GM21390 (cell line): ENCODE measurements around the gene ARHGEF7.
"Not testable (repeated sequence)": the region's sequence is repeated elsewhere in the genome, so short reads cannot be mapped to it uniquely, and the experiment has no call there.

ENCODE experiments used
- ATAC-seq: cut with Tn5 transposase; IDR thresholded peaks from one replicate; pipeline ENCODE4 v1.9.1; 2021; ENCODE audit not compliant: unreplicated experiment

The ARHGEF7 gene

DNA sequence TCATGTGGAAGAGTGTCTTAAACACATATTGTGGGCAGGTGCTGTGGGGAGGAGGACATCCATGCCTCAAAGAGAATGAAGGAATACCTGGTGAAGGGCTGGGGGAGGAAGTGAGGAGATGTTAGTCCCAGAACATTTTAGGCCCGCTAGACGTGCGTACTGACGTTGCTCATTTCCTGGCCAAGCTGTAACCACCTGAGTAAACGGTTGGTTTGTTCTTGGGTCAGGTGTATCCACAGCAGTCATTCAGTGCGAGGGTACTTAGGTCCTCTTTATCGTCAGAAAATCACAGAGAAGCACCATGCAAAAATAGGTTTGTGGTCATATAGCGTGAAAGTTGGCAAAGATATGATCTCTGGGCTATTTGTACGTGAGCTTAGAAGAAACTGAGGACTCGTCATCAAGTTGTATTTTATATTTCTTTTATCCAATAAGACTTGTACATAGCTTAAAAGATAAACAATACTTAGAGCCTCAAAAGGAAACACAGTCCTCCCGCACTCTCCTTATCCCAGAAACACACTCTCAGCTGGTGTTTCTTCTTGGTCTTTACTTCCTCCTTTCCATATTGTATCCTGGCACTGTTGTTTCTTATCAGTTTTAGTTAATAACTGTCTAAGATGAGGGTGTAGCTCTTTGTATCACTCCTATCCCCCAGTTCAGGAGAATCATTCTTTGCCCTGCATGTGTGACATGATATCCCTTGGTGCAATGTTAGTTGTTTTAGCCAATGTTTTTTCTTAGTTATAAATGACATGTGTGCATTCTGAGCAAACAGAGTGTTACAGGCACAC, 52.0 kb downstream of the ARHGEF7 start:
- no peak for ATAC-seq

GRCh38 chr13:111168107-111168506, 53.0 kb downstream of the ARHGEF7 start:
- no peak for ATAC-seq

- ATAC-seq, result no peak
These were observed 56.0 kb downstream of the ARHGEF7 start for GRCh38 chr13:111171112-111171511.

- ATAC-seq, result no peak
These were observed 56.5 kb downstream of the ARHGEF7 start for GRCh38 chr13:111171629-111172028.

GRCh38 chr13:111174377-111175114, 59.4 kb downstream of the ARHGEF7 start:
- no peak for ATAC-seq

DNA sequence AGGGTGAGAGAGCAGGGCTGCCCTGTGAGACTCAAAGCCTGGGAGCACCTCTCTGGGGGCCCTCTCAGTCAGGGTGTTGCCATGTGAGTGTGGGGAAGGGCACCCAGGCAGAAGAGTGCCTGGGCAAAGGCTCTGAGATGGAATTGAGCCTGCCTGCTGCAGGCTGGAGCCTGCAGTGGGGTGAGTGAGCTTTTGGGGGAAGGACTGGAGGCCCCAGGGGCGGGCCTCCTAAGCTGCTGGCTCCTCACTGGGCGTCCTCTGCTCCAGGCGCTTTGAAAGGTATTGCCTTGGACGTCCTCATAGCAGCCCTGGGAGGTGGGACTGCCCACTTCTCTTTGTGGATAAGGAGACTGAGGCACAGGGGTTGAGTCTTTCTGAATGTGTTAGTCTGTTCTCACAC, 60.3 kb downstream of the ARHGEF7 start:
- no peak for ATAC-seq

DNA sequence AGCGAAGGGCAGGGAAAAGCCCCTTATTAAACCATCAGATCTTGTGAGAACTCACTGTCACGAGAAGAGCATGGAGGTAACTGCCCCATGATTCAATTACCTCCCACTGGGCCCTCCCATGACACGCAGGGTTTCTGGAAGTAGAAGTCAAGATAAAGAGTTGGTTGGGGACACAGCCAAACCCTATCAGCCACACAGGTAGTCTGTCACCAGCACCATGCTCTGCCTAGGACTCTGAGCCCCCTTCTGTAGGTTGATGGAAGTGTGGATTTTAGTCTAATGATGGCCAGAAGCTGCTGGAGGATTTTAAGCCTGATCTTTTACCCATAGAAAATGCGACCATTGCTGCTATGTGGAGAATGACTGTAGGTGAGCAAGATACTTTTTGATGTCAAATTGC, 60.8 kb downstream of the ARHGEF7 start:
- ATAC-seq, result no peak

DNA sequence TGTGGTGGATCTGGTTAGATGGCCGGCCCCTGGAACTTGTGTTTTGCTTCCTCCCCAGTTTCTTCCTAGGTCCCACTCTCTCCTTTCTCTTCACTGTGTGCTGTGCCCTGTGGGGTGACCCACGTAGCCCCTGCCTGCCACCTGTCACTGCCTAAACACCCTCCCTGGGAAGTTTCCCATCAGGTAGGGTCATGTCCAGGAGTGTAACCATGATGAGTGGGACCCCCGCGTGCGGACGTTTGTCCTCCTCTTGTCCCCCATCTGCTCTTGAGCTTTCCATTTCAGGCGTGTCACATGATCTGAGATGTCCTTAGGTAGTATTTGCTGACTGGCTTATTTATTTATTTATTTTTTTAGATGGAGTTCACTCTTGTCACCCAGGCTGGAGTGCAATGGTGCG, 61.3 kb downstream of the ARHGEF7 start:
- ATAC-seq, result no peak

- ATAC-seq, result peak; percentile 78
These were observed 62.1 kb downstream of the ARHGEF7 start for GRCh38 chr13:111177081-111177711.

- ATAC-seq, result no peak
These were observed 62.8 kb downstream of the ARHGEF7 start for GRCh38 chr13:111177921-111178320.

GRCh38 chr13:111178402-111178801, 63.3 kb downstream of the ARHGEF7 start:
- ATAC-seq, result no peak

GRCh38 chr13:111179908-111180760, 65.0 kb downstream of the ARHGEF7 start:
- no peak for ATAC-seq

DNA sequence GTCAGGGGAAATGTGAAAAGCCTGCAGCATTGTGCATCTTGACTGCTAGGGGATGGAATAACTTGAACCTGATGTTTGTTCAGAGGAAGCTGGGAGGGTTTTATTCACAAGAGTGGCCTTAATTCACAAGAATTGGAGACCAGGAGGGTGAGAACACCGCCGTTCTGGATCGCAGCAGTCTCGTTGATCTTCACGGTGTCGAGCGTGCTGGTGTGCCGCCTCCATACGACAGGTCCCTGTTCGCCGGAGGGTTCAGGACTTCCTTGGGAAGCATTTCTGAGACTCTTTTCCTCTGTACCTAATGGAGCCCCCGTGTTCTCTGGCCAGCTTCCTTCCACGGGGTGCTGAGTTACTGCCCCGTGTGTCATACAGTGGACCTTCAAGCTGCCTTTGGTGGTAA, 66.9 kb downstream of the ARHGEF7 start:
- ATAC-seq, result no peak

DNA sequence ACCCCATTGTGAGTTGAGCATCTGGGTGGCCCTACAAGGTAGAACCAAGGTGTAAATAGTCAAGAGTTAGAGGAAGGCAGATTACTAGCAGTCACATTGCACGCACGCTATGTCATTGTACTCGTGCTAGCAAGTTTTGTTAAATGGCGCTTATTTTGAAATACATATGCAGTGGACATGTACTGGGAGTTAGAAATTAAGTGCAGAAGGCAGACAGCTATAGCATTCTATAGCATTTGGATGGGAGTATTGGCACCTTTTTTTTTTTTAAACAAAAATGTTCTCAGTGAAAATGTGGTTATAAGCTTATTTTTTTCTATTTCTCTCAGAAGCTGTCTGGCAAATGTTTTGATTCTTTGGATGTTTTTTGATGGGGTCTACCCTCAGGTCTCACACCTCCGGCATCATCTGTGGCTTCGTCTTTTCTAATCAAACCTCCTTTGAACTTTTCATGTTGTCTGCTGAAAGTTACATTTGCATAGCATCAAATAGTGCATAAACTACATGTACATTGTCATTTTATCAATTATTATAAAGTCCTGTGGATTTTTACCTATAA, 68.1 kb downstream of the ARHGEF7 start:
- ATAC-seq, result no peak

DNA sequence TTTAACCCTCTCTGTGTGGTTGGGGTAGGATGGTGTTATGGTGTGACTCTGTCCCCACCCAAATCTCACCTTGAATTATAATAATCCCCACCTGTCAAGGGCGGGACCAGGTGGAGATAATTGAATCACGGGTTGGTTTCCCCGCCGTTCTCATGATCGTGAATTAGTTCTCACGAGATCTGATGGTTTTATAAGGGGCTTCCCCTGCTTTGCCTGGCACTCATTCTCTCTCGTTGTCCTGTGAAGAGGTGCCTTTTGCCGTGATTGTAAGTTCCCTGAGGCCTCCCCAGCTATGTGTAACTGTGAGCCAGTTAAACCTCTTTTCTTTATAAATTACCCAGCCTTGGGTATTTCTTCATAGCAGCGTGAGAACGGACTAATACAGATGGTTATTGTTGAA, 68.8 kb downstream of the ARHGEF7 start:
- ATAC-seq, result no peak

- peak; percentile 85 for ATAC-seq
These were observed 69.6 kb downstream of the ARHGEF7 start for GRCh38 chr13:111184458-111185401.

DNA sequence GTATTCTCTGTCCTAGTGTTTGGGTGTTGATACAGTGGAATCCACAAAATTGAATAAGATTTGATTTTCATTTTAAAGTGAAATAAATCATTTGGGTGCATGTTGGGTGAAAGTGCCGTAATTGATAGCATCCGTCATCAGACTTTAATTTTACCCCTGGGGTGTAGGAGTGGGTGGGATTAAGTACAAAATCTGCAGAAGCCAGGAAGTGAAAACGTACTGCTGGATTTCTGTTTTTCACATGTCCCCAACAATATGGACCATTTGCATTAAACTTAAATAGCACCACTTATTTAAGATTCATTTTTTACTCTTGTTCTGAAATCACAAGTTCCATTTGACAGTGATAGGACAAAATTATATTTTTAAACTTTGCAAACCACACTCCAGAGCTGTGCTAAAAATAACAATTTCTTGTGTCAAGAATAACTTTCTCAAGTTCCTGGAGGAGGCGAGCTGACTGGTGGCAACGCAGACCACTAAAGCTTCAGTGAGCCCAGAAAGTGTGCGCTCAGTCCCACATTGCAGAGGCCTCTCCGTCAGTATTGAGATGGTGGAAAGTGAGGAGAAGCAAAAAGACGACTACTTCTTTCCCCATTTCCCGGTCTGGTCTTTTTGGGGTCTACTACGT, 71.3 kb downstream of the ARHGEF7 start:
- ATAC-seq, result no peak

- no peak for ATAC-seq
These were observed 72.9 kb downstream of the ARHGEF7 start for GRCh38 chr13:111187960-111188541.

- ATAC-seq, result not testable (repeated sequence)
These were observed 74.0 kb downstream of the ARHGEF7 start for GRCh38 chr13:111189064-111189505.
